Measurements from ENCODE around the gene COL20A1.

The COL20A1 gene

DNA sequence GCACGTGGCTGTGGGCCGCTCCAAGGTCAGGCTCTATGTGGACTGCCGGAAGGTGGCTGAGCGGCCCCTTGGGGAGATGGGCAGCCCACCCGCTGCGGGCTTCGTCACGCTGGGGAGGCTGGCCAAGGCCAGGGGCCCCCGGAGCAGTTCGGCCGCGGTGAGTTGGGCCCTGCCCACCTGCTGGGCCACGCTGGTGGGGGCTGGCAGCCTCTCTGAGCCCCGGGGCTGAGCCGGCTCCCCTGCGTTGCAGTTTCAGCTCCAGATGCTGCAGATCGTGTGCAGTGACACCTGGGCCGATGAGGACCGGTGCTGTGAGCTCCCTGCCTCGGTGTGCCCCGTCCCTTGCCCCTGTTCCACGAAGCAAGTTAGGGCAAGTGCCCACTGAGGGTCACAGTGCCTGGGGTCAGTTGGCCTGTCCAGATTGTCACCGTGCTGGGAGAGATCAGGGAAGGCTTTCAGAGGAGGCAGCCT, 27.1 kb downstream of the COL20A1 start:
- no peak for TF ChIP-seq CTCF (conservative IDR thresholded peaks at IDR 0.05)
- TF ChIP-seq ZFX (IDR thresholded peaks at IDR 0.05), result no peak
- no peak overlapping the region for H3K27ac ChIP-seq

GRCh38 chr20:63320616-63321147, 27.7 kb downstream of the COL20A1 start:
- TF ChIP-seq CTCF (conservative IDR thresholded peaks at IDR 0.05), result no peak
- TF ChIP-seq ZFX (IDR thresholded peaks at IDR 0.05), result no peak
- H3K27ac ChIP-seq, result no peak overlapping the region

GRCh38 chr20:63321148-63321831, 28.3 kb downstream of the COL20A1 start:
- no peak overlapping the region for H3K27ac ChIP-seq
- no peak for TF ChIP-seq ZFX (IDR thresholded peaks at IDR 0.05)
- no peak for TF ChIP-seq CTCF (conservative IDR thresholded peaks at IDR 0.05)

DNA sequence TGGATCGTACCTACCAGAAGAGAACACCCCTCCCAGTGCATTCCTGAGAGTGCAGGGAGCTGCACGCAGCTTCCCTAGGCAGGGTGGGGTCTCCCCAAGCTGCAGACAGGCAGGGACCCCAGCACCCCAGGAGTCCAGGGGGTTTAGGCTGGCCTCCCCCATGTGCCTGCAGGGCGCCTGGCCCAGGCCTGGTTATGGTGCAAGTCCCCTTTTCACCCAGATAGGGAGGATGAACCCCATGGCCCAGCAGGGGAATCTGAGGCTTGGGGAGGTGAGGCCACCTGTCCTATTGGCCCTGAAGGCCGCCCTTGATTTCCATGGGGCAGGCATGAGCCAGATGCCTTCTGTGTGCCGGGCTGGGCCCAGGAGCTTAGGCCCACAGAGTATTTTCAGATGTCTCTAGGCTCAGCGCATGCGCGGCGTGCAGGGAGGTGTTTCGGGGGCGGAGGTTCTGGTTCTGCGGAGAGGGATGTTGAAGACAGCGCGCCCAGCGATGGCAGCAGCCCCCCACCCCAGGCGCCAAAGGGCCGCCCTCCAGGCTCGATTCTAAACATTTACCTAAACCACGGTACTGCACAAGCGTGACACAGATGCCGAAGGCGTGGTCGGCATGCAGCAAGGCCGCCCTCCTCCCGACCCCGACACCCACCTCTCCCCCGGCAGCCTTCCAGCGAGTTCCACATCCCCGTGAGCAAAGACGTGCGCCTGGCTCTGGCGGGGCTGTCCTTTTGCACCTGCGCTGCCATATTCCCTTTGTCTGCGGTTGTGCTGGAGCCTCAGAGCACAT, 29.4 kb downstream of the COL20A1 start:
- no peak for TF ChIP-seq CTCF (conservative IDR thresholded peaks at IDR 0.05)
- TF ChIP-seq ZFX (IDR thresholded peaks at IDR 0.05), result no peak
- no peak overlapping the region for H3K27ac ChIP-seq

GRCh38 chr20:63322933-63323273, 29.9 kb downstream of the COL20A1 start:
- H3K27ac ChIP-seq, result no peak overlapping the region
- TF ChIP-seq CTCF (conservative IDR thresholded peaks at IDR 0.05) (no peak), ZFX (IDR thresholded peaks at IDR 0.05) (no peak)

- no peak for TF ChIP-seq ZFX (IDR thresholded peaks at IDR 0.05)
- H3K27ac ChIP-seq, result no peak overlapping the region
Observed at GRCh38 chr20:63323357-63323981, 30.5 kb downstream of the COL20A1 start.

DNA sequence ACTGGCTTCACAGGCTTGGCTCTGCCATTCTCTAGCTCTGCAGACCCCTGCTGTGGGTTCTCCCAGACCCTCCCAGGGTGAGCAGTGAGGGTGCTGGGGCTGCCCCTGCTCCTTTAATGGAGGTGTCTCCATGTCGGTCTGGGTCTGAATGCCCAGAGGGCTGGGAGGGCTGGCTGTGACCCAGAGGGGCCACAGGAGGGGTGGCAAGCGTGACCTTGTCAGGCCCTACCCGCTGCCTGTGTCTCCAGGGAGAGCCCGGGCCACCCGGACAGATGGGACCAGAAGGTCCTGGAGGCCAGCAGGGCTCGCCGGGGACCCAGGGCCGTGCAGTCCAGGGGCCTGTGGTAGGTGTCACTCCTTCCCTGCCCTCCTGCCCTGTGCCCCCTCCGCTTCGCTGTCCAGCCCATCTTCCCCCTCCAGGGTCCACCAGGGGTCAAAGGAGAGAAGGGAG, 32.1 kb downstream of the COL20A1 start:
- H3K27ac ChIP-seq, result no peak overlapping the region
- TF ChIP-seq ZFX (IDR thresholded peaks at IDR 0.05) (no peak), CTCF (conservative IDR thresholded peaks at IDR 0.05) (no peak)
